Lung (tissue), 16 donors: ENCODE results near the gene DISP2. TPM values are rescaled to one million over a fixed set of nuclear protein-coding genes. Genes with fewer than 3 reads are reported as not detected.

ENCODE experiments used
- ATAC-seq: fragments of 200-7000 bp; cut with Tn5 transposase; one replicate; pipeline ENCODE4 v1.9.1; 2020; ENCODE audit warnings: moderate number of reproducible peaks; ENCODE audit not compliant: insufficient read depth, low FRiP score
- DNase-seq, 3 donors: peaks; one replicate each; pipeline ENCODE4 v3.0.0-alpha.2; 2013 to 2017
- H3K27ac ChIP-seq, 2 donors: one replicate each; pipeline ENCODE4 v1.5.1; 2013; ENCODE audit warnings: mild to moderate bottlenecking in 2 of 2, moderate library complexity in 2 of 2, control low read depth in 1 of 2, inconsistent platforms in 1 of 2, low read depth in 1 of 2, low read length in 1 of 2
- H3K27me3 ChIP-seq, 3 donors: one replicate each; pipeline ENCODE4 v1.5.1; 2013; ENCODE audit warnings: low read length in 2 of 3; ENCODE audit not compliant: control insufficient read depth in 3 of 3, insufficient read depth in 3 of 3
- H3K36me3 ChIP-seq, 4 donors: one replicate each; pipeline ENCODE4 v1.5.1; 2013; ENCODE audit warnings: low read length in 4 of 4, mild to moderate bottlenecking in 1 of 4, moderate library complexity in 1 of 4; ENCODE audit not compliant: control insufficient read depth in 4 of 4, insufficient read depth in 4 of 4
- H3K4me1 ChIP-seq, 5 donors: one replicate each; pipeline ENCODE4 v1.5.1; 2013; ENCODE audit warnings: low read length in 5 of 5, mild to moderate bottlenecking in 2 of 5, moderate library complexity in 1 of 5; ENCODE audit not compliant: control insufficient read depth in 5 of 5, insufficient read depth in 5 of 5
- H3K4me3 ChIP-seq: one replicate; pipeline ENCODE4 v1.5.1; 2013; ENCODE audit warnings: mild to moderate bottlenecking, control low read depth, moderate library complexity
- H3K9ac ChIP-seq, 2 donors: one replicate each; pipeline ENCODE4 v1.5.1; 2013; ENCODE audit warnings: low read length in 2 of 2, control low read depth in 1 of 2; ENCODE audit not compliant: insufficient read depth in 1 of 2
- H3K9me3 ChIP-seq, 4 donors: one replicate each; pipeline ENCODE4 v1.5.1; 2013; ENCODE audit warnings: low read length in 3 of 4, mild to moderate bottlenecking in 1 of 4, moderate library complexity in 1 of 4; ENCODE audit not compliant: control insufficient read depth in 4 of 4, insufficient read depth in 3 of 4
- WGBS, 2 donors: extraction: QIAGEN DNeasy Blood & Tissue Kit; methylation state at CpG; one replicate each; pipeline ENCODE4 v1.1.7; 2013; 5-methylcytosine and 5-hydroxymethylcytosine counted together
- long read RNA-seq, 5 donors: transcript quantifications; one replicate each; lab custom pipeline, GENCODE V29; 2026
- polyA plus RNA-seq, 2 donors: library from polyadenylated mRNA; stranded (reverse); fragments of 200-250 nt; gene quantifications; one replicate each; pipeline ENCODE4 v1.2.1, GENCODE V29; 2013
- total RNA-seq, 2 donors: library from RNA; depleted of rRNA in 1 of 2; stranded (reverse); fragments of >200 nt in 1 of 2; gene quantifications; one replicate each; pipeline ENCODE4 v1.2.1, GENCODE V29; 2014 to 2021
- TF ChIP-seq, protein P1 (sequence below): IDR thresholded peaks from 2 replicates; pipeline ENCODE4 v1.5.1; 2012; ENCODE audit warnings: mild to moderate bottlenecking; ENCODE audit errors: control extremely low read depth, extremely low read depth
- donor health status: control.
- donor health status: control.
- donor health status: Bipolar disorder and iron deficiency.
- donor health status: healthy.
- donor health status: DM: yes; HTN: yes; CAD: no.

The DISP2 gene, protein sequence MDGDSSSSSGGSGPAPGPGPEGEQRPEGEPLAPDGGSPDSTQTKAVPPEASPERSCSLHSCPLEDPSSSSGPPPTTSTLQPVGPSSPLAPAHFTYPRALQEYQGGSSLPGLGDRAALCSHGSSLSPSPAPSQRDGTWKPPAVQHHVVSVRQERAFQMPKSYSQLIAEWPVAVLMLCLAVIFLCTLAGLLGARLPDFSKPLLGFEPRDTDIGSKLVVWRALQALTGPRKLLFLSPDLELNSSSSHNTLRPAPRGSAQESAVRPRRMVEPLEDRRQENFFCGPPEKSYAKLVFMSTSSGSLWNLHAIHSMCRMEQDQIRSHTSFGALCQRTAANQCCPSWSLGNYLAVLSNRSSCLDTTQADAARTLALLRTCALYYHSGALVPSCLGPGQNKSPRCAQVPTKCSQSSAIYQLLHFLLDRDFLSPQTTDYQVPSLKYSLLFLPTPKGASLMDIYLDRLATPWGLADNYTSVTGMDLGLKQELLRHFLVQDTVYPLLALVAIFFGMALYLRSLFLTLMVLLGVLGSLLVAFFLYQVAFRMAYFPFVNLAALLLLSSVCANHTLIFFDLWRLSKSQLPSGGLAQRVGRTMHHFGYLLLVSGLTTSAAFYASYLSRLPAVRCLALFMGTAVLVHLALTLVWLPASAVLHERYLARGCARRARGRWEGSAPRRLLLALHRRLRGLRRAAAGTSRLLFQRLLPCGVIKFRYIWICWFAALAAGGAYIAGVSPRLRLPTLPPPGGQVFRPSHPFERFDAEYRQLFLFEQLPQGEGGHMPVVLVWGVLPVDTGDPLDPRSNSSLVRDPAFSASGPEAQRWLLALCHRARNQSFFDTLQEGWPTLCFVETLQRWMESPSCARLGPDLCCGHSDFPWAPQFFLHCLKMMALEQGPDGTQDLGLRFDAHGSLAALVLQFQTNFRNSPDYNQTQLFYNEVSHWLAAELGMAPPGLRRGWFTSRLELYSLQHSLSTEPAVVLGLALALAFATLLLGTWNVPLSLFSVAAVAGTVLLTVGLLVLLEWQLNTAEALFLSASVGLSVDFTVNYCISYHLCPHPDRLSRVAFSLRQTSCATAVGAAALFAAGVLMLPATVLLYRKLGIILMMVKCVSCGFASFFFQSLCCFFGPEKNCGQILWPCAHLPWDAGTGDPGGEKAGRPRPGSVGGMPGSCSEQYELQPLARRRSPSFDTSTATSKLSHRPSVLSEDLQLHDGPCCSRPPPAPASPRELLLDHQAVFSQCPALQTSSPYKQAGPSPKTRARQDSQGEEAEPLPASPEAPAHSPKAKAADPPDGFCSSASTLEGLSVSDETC (N-terminal part only)
- total RNA-seq (1 to 10 TPM in 1 of 2 donors, under 1 TPM in 1; 0.23 to 1.3 TPM), polyA plus RNA-seq (1 to 10 TPM in 1 of 2 donors, under 1 TPM in 1; 0.06 to 2.5 TPM)
- long read RNA-seq, donor 1, partial matches to known transcripts, result 0 of 1 reads
- long read RNA-seq, donor 1, other reads (novel, unspliced or antisense), result 0 of 1 reads
- long read RNA-seq, donor 2, full-length matches to known transcripts, result 1 of 1 reads
- long read RNA-seq, donor 2, partial matches to known transcripts, result 0 of 1 reads
- long read RNA-seq, donor 2, other reads (novel, unspliced or antisense), result 0 of 1 reads
- long read RNA-seq, donor 3, result 0 reads
- long read RNA-seq, donor 4, result 0 reads
- long read RNA-seq, donor 5, partial matches to known transcripts, result 0 of 1 reads
- long read RNA-seq, donor 5, other reads (novel, unspliced or antisense), result 0 of 1 reads

DNA sequence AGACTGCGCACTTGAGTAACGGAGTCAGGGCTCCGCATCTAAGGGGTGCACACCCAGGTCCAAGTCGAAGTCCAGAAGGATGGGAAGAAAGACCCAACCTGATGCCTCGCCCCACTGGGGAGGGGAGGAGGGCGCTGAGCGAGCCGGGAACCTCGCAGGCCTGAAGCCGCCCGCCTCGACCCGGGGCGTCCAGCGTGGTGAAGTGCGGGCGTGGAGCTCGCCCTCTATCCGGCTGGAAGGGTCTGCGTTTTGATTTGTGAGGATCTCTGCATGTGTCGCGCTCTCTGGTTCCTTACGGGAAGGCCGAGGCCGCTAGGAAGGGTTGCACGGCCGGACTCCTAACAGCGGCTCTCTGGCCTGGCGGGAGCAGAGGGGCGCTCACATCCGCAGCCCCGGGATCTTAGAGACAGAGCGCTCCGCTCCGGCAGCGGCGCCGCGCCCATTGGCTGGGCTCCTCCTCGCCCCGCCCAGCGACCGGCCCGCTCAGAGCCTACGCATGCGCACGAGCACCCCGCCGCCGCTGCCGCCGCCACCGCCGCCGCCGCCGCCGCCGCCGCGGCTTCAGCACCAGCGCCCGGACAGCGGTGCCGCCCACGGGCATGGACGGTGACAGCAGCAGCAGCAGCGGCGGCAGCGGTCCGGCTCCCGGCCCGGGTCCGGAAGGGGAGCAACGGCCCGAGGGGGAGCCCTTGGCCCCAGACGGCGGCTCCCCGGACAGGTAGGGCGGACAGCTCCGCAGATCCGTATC lies at the start of gene DISP2:
DISP2 (plus strand) TSS at position 497 of the 748 bp plus-strand sequence; CDS start at position 600, 103 bp downstream.
- peaks cover 0 to 18% (median 0%) of the 10 kb centered on the region in 5 donors for H3K4me1 ChIP-seq
- DNase-seq (peak; percentile 88 to 92 (median 89)), ATAC-seq (peak; percentile 91)
- H3K27ac ChIP-seq, result no peak within 1 kb of the TSS
- WGBS, 2 donors, result 3 to 4% methylated on average over 47 to 82 of the region's 82 CpGs
- H3K36me3 ChIP-seq, result no peaks in the 10 kb centered on the region
- H3K9me3 ChIP-seq, result no peaks in the 10 kb centered on the region
- H3K27me3 ChIP-seq, result peaks cover 0 to 18% (median 0%) of the 10 kb centered on the region in 3 donors
- no peak within 1 kb of the TSS for H3K9ac ChIP-seq
- H3K4me3 ChIP-seq, result peak within 1 kb of the TSS; percentile 34
- TF ChIP-seq, protein P1, sequence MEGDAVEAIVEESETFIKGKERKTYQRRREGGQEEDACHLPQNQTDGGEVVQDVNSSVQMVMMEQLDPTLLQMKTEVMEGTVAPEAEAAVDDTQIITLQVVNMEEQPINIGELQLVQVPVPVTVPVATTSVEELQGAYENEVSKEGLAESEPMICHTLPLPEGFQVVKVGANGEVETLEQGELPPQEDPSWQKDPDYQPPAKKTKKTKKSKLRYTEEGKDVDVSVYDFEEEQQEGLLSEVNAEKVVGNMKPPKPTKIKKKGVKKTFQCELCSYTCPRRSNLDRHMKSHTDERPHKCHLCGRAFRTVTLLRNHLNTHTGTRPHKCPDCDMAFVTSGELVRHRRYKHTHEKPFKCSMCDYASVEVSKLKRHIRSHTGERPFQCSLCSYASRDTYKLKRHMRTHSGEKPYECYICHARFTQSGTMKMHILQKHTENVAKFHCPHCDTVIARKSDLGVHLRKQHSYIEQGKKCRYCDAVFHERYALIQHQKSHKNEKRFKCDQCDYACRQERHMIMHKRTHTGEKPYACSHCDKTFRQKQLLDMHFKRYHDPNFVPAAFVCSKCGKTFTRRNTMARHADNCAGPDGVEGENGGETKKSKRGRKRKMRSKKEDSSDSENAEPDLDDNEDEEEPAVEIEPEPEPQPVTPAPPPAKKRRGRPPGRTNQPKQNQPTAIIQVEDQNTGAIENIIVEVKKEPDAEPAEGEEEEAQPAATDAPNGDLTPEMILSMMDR, result no peak

DNA sequence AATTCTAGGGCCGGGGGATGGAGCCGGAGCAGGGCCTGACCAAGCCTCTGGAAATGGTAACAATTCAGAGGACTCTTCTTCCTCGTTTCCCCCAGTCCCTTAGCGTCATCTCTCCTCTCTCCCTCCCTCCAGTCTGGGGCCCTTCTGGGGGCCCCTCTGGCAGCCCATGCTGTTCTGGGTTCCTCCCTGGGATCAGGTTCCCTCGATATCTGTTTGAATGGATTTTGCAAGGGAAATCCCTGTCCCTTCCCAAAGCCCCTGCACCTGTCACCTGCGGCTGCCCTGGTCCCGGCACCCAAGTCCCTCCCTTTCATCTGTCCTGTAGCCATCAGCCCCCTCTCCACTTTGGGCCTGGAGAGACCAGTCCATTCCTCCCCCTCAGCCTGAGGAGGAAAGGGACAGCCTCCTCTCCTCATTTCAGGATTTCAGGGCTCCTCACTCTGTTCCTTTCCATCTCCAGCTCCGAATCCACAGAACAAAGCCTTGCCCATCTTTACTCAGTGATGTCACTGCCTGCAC lies 48.6 kb upstream of the DISP2 start:
- no peak for DNase-seq
- peaks cover 0 to 7% (median 0%) of the 10 kb centered on the region in 3 donors for H3K27me3 ChIP-seq
- 38 to 68% methylated on average over 8 of the region's 8 CpGs for WGBS, 2 donors
- no peaks in the 10 kb centered on the region for H3K9me3 ChIP-seq
- ATAC-seq, result no peak
- no peaks in the 10 kb centered on the region for H3K36me3 ChIP-seq
- TF ChIP-seq, protein P1, result no peak
- no peak overlapping the region for H3K9ac ChIP-seq
- H3K4me1 ChIP-seq, result peaks cover 0 to 11% (median 3%) of the 10 kb centered on the region in 5 donors
- H3K27ac ChIP-seq, result no peak overlapping the region
- no peak overlapping the region for H3K4me3 ChIP-seq
